ENCODE results near the gene NPTN.

NPTN gene

DNA sequence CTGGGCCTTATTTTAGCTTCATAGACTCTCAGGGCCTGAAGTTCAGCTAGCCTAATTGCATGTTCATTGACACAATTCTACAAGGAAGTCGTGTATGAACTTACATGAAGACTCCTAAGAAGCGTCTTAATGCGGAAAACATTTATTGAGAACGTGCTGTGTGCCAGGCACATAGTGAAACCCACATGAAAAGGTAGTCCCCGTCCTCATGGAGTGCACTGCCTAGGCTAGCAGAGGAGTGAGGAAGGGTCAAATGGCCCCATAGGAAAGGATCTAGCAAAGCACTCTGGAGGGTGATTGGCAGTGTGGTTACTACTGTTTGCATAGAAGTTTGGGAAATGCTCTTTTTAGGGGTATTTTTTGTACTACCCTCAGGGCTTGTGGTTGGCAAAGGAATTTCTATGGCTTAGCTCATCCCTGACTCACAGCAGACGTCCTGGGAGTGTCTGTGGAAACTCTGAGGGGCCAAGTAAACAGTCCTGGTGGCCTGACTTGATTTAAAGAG, 854 bp upstream of the NPTN start:
- no peak for DNase-seq (ENCODE audit: low read depth)
- TF ChIP-seq, protein P1, sequence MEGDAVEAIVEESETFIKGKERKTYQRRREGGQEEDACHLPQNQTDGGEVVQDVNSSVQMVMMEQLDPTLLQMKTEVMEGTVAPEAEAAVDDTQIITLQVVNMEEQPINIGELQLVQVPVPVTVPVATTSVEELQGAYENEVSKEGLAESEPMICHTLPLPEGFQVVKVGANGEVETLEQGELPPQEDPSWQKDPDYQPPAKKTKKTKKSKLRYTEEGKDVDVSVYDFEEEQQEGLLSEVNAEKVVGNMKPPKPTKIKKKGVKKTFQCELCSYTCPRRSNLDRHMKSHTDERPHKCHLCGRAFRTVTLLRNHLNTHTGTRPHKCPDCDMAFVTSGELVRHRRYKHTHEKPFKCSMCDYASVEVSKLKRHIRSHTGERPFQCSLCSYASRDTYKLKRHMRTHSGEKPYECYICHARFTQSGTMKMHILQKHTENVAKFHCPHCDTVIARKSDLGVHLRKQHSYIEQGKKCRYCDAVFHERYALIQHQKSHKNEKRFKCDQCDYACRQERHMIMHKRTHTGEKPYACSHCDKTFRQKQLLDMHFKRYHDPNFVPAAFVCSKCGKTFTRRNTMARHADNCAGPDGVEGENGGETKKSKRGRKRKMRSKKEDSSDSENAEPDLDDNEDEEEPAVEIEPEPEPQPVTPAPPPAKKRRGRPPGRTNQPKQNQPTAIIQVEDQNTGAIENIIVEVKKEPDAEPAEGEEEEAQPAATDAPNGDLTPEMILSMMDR (conservative IDR thresholded peaks at IDR 0.05; ENCODE audit: low read depth, low read length) = no peak
- no peak overlapping the region for H3K4me3 ChIP-seq (ENCODE audit: low read length)

DNA sequence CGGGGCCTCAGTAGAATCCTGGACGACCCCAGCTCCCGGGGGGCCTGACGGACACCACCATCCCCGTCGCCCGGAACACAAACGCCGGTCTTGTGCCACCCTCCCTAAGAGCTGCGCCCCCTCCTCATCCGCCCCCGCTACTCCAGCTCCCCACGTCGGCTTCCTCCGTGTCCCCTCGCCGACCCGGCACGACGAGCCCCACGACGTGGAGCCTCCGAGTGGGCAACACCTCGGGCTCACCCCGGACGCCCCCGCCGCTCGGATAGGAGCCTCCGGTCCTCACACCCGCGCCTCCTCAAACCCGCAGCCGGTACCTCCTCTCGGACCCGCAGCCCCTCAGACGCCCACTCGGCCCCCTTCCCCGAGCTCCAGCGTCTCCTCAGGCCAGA, 525 bp downstream of the NPTN start:
- TF ChIP-seq, protein P1 (conservative IDR thresholded peaks at IDR 0.05; ENCODE audit: low read depth, low read length) = no peak
- peak overlapping the region; percentile 88 for H3K4me3 ChIP-seq (ENCODE audit: low read length)
- DNase-seq (ENCODE audit: low read depth) = no peak

DNA sequence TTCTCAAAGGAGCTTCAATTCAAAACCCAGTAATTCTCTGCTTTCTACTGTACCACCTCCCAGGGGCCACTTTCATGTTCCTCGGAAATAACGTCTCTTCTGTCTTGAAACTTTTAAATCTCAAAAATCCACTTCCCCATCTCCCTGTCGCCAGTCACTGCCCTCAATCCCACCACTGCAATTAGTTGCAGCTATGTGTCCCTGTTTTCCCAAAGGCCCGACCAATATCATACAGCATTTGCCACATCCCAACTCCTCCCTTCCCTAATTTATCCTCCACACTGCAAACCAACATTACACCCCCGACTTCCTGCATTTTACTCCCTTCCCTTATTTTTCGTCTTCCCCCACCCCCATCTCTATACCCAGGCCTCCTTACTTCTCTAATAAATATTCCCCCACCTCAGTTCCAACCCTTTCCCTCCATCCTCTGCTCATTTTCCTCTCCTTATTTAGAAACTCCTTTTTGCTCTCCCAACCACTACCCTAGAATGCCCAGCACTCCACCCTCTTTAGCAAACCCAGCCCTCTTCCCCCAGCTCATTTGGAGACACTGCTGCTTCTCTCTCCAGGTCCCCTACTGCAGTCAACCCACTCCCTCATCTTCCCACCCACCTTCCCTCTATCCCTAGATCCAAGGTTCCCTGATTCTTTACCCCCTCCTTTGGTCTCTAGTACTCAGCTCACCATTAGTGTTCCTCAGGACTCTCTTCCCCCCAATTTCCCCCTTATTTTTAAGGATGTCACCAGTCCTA, 1.1 kb downstream of the NPTN start:
- TF ChIP-seq, protein P1 (conservative IDR thresholded peaks at IDR 0.05; ENCODE audit: low read depth, low read length) = no peak
- H3K4me3 ChIP-seq (ENCODE audit: low read length) = peak overlapping the region; percentile 88
- no peak for DNase-seq (ENCODE audit: low read depth)

DNA sequence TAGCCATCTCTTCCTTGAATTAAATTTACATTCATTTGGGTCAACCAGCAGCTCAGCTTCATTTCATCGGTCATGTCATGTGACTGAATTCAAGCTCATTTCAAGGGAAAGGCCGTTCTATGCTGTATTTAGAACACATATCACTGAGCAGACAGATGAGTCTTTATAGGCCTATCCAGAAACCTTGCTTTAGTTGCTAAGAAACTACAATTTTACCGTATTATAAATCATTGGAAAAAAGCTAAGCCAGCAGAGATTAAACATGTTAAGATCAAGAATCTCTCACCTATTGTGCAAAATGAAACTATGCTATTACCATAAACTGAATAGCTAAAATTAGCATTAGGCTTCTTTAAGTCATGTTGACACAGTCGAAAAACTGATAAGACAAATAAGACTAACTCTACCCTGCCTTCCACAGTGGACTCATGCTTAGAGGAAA, 2.2 kb downstream of the NPTN start:
- H3K4me3 ChIP-seq (ENCODE audit: low read length) = peak overlapping the region; percentile 4
- DNase-seq (ENCODE audit: low read depth) = no peak
- TF ChIP-seq, protein P1 (conservative IDR thresholded peaks at IDR 0.05; ENCODE audit: low read depth, low read length) = no peak

DNA sequence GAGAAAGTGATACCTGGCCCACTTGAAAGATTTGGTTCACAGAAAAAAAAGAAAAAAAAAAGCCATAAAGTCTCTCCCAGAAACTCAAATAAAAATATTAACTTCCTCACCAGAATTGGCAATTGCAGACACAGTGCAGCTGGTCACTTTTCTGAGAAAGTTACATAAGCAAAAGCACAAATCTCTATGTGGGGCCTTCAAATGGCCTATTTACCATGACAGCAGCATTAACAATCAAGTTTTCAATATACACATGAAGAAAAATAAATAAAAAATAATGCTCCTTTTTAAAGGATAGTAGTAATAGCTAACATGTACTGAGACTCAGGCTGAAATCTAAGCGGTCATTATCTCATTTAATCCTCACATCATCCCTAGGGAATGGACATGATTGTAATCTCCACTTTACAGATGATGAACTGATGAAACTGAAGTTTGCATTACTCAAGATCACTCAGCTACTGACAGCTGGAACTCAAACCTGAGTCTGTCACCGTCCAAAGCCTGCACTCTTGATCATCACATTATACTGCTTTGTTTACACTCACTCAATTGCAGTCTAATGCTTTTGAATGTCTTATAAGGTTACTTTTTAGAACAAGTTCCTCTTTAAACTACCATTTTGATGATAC, 3.3 kb downstream of the NPTN start:
- TF ChIP-seq, protein P1 (conservative IDR thresholded peaks at IDR 0.05; ENCODE audit: low read depth, low read length) = no peak
- no peak for DNase-seq (ENCODE audit: low read depth)
- no peak overlapping the region for H3K4me3 ChIP-seq (ENCODE audit: low read length)

DNA sequence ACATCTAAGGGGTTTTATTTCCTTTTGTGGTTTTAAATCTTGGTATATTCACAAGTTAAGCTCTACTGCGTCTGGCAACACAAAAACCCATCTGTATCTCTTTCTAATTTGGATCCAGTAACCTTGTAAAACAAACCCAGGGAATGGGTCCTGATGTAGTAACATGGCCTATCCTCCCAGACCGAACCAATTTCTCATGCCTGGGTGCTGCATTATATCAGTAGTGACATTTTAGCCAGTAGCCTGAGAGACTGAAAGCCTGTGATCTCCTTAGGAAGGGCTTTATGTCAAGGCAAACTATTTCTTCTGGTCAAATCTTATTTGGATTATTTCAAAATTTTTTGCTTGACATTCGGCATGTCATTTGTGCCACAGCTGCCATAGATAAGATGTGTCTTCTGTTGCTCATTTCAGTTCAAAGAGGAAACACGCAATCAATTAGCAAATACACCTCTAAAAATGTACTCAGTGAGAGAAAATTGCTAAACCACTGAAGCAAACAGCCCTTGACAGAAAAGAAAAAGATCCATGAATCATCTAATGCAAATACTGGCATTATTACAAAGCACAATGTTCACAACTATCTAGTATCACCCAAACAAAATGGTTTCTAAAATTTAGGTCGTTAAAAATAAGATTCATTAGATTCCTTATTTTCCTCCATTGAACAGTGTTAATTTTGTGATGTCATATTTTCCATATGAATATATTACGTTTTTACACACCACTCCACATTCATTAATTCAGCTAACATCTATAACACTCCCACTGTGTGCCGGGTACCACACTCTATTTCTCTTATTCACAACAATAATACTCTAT, 4.0 kb downstream of the NPTN start:
- no peak overlapping the region for H3K4me3 ChIP-seq (ENCODE audit: low read length)
- TF ChIP-seq, protein P1 (conservative IDR thresholded peaks at IDR 0.05; ENCODE audit: low read depth, low read length) = no peak
- no peak for DNase-seq (ENCODE audit: low read depth)
